Neural crest cell (in vitro differentiated cells): ENCODE measurements around the gene RNF115. TPM values are rescaled to one million over a fixed set of nuclear protein-coding genes. Genes with fewer than 3 reads are reported as not detected.

Experiments
- DNase-seq: peaks from one replicate; pipeline ENCODE4 v3.0.0; 2021; ENCODE audit warnings: low read depth, mixed read lengths, low spot score
- H3K27ac Mint-ChIP-seq: one replicate; pipeline ENCODE4 v1.8.0; 2021; ENCODE audit warnings: mild to moderate bottlenecking, mixed read lengths; ENCODE audit not compliant: unreplicated experiment
- H3K27me3 Mint-ChIP-seq: 2 replicates; pipeline ENCODE4 v1.8.0; 2021; ENCODE audit warnings: low read depth, mild to moderate bottlenecking, mixed read lengths
- H3K36me3 Mint-ChIP-seq: 2 replicates; pipeline ENCODE4 v1.8.0; 2021; ENCODE audit warnings: low read depth, mild to moderate bottlenecking, mixed read lengths
- H3K4me1 Mint-ChIP-seq: 2 replicates; pipeline ENCODE4 v1.8.0; 2021; ENCODE audit warnings: mixed read lengths
- H3K4me3 Mint-ChIP-seq: one replicate; pipeline ENCODE4 v1.8.0; 2021; ENCODE audit warnings: mild to moderate bottlenecking, mixed read lengths
- H3K9me3 Mint-ChIP-seq: 2 replicates; pipeline ENCODE4 v1.8.0; 2021; ENCODE audit warnings: mixed read lengths
- total RNA-seq: library from RNA; stranded (reverse); gene quantifications from 2 replicates; pipeline ENCODE4 v1.2.1, GENCODE V29; 2021
- TF ChIP-seq, protein P1 (sequence below): fragments of 200-600 bp; sonication (generic); conservative IDR thresholded peaks from 2 replicates; pipeline ENCODE4 v1.5.0; 2021; ENCODE audit warnings: antibody characterized with exemption, mild to moderate bottlenecking

RNF115 gene
- total RNA-seq, 1 donor from 2014 or later = 12.5 TPM

DNA sequence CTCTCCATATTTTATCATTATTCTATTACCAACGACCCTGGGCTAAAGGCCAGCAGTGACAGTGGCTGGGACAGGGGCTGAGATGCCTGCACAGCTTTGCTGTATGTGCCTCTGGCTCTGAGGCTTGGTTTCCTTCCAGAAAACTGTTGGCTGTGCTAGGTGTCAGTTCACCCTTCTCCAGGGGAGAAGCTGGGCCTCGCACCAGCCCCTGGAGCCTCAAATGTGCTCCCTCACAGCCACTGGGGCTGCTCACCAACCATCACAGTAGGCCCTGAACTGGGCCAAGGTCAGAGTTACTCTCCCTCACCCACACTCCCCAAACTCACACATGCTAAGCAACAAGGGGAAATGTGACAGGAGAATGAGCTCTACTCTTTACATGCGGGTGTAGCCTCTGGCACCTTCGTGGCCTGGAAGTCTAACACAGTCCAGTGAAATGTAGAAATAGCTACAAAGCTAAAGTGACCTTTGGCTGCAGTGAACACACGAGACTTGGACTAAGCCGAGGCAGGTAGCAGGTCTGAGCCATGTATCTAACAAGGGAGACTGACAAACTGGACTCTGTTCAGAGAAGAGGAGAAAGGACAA, 109.3 kb downstream of the RNF115 start:
- H3K27ac Mint-ChIP-seq = no peak overlapping the region
- no peaks in the 10 kb centered on the region for H3K36me3 Mint-ChIP-seq
- DNase-seq = no peak
- H3K4me3 Mint-ChIP-seq = no peak overlapping the region
- H3K27me3 Mint-ChIP-seq = no peaks in the 10 kb centered on the region
- TF ChIP-seq, protein P1, sequence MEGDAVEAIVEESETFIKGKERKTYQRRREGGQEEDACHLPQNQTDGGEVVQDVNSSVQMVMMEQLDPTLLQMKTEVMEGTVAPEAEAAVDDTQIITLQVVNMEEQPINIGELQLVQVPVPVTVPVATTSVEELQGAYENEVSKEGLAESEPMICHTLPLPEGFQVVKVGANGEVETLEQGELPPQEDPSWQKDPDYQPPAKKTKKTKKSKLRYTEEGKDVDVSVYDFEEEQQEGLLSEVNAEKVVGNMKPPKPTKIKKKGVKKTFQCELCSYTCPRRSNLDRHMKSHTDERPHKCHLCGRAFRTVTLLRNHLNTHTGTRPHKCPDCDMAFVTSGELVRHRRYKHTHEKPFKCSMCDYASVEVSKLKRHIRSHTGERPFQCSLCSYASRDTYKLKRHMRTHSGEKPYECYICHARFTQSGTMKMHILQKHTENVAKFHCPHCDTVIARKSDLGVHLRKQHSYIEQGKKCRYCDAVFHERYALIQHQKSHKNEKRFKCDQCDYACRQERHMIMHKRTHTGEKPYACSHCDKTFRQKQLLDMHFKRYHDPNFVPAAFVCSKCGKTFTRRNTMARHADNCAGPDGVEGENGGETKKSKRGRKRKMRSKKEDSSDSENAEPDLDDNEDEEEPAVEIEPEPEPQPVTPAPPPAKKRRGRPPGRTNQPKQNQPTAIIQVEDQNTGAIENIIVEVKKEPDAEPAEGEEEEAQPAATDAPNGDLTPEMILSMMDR = no peak
- H3K9me3 Mint-ChIP-seq = no peaks in the 10 kb centered on the region
- peaks cover 14% of the 10 kb centered on the region for H3K4me1 Mint-ChIP-seq

DNA sequence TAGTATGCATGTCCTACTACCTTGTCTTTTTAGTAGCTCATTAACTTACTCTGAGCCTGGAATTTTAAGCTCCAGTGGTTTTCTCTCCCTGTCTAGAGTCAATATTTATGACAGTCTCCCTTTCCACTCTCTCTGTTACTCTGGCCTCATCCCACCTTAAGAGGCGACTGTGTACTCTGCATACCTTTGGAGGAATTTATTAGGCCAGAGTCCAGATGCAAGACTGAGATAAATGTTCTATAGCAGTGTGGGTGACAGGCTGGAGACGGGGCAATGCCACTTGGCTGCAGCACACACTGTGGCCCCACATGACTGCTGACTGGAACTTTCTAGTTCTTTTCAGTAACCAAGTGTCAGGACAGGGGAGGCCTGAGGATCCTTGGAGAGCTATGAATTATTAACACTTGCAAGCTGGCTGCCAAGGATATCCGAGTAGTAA, 112.7 kb downstream of the RNF115 start:
- TF ChIP-seq, protein P1 = no peak
- DNase-seq = no peak
- H3K4me1 Mint-ChIP-seq = peaks cover 10% of the 10 kb centered on the region
- H3K4me3 Mint-ChIP-seq = no peak overlapping the region
- no peaks in the 10 kb centered on the region for H3K27me3 Mint-ChIP-seq
- no peaks in the 10 kb centered on the region for H3K36me3 Mint-ChIP-seq
- no peaks in the 10 kb centered on the region for H3K9me3 Mint-ChIP-seq
- no peak overlapping the region for H3K27ac Mint-ChIP-seq

DNA sequence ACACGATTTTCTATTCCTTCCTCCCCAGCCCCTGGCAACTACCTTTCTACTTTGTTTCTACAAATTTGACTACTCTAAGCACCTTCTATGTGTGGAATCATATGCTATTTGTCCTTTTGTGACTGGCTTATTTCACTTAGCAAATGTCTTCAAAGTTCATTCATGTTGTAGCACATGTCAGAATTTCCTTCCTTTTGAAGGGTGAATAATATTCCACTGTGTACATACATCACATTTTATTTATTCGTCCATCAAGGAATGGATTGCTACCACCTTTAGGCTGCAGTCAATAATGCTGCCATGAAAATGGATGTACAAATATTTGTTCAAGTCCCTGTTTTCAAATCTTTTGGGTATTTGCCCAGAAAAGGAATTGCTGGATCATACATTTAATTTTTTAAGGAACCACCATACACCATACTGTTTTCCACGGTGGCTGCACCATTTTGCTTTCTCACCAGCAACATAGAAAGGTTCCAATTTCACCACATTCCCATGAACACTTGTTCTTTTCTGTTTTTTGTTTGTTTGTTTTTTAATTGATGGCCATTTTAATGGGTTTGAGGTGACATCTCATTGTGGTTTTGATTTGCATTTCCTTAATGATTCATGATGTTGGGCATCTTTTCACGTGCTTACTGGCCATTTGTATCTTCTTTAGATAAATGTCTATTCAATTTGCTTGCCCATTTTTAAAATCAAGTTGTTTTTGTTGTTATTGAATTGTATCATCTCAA, 113.4 kb downstream of the RNF115 start:
- no peak for DNase-seq
- no peaks in the 10 kb centered on the region for H3K36me3 Mint-ChIP-seq
- H3K27ac Mint-ChIP-seq = no peak overlapping the region
- no peaks in the 10 kb centered on the region for H3K9me3 Mint-ChIP-seq
- H3K27me3 Mint-ChIP-seq = no peaks in the 10 kb centered on the region
- H3K4me1 Mint-ChIP-seq = peaks cover 6% of the 10 kb centered on the region
- no peak overlapping the region for H3K4me3 Mint-ChIP-seq
- TF ChIP-seq, protein P1 = no peak

DNA sequence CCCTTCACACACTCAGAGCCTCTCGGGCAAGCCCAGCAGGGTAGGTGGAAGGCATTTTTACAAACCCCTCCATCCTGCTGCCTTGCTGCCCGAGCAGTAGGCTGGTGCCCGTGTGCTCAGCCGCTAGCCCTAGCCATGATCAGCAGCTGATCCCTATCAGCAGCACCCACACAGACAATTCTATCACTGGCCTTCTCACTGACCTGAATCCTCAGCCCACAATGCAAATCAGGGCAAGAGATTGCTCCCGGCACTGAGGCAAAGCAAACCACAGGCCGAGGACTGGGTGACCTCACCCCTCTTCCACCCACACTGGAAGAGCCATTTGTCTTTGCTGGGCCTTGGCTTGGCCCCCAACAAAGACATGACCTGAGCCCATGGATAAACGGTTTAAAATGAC, 115.8 kb downstream of the RNF115 start:
- peaks cover 6% of the 10 kb centered on the region for H3K4me1 Mint-ChIP-seq
- TF ChIP-seq, protein P1 = no peak
- H3K9me3 Mint-ChIP-seq = no peaks in the 10 kb centered on the region
- DNase-seq = no peak
- no peaks in the 10 kb centered on the region for H3K27me3 Mint-ChIP-seq
- H3K36me3 Mint-ChIP-seq = no peaks in the 10 kb centered on the region
- peak overlapping the region; percentile 9 for H3K27ac Mint-ChIP-seq
- H3K4me3 Mint-ChIP-seq = no peak overlapping the region

DNA sequence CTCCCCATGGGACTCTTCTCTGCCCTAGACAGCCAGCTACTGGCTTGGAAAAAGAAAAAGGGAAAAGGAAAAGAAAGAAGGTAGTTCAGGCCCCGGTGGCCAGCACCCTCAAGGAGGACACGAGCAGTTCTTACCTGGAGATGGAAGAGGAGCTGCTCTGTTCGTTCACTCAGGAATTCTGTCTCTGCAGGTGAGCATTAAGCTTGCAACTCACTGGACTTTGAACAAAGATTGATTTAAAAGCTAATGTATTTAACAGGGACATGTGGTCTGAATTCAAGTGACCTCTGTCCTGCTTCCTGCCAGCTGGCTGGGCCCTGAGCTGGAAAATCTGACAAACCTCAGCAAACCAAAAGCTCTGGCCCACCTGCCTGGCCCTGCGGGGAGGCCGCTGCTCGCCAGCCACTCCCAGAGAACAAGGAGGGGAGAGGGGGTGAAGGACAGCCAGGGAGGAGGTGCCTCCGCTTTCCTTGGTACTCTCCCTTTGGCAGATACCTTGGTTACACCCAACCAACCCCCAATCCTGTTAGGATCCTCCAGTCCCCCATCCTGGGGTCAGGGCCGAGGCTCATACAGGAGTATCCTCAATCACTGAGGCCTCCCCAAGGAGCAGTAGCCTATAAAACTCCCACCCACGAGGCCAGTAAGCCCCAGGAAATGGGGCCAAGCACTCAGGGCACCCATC, 116.6 kb downstream of the RNF115 start, which contains the start of gene PDZK1:
Gene PDZK1, minus strand, starts transcription at position 186 of the 685 bp plus-strand sequence. CDS start 19,347 bp downstream, outside the sequence.
- Mint-ChIP-seq H3K4me3 (no peak within 1 kb of the TSS), H3K9me3 (no peaks in the 10 kb centered on the region), H3K27ac (peak within 1 kb of the TSS; percentile 9), H3K4me1 (peaks cover 6% of the 10 kb centered on the region), H3K36me3 (no peaks in the 10 kb centered on the region), H3K27me3 (no peaks in the 10 kb centered on the region)
- TF ChIP-seq, protein P1 = no peak
- DNase-seq = no peak
